Stimulated activated CD4-positive, alpha-beta T cell treated with anti-CD3 and anti-CD28 coated beads, TNF-alpha, amount 100 ng/mL, for 24 hours (primary cell): ENCODE results near the gene DAPL1.
"Not testable (repeated sequence)": the region's sequence is repeated elsewhere in the genome, so short reads cannot be mapped to it uniquely, and the experiment has no call there.

Experiments used
- DNase-seq, 3 experiments: peaks; one replicate each; pipeline ENCODE4 v3.0.0-alpha.2; 2020; ENCODE audit warnings: low read depth in 3 of 3

The DAPL1 gene

DNA sequence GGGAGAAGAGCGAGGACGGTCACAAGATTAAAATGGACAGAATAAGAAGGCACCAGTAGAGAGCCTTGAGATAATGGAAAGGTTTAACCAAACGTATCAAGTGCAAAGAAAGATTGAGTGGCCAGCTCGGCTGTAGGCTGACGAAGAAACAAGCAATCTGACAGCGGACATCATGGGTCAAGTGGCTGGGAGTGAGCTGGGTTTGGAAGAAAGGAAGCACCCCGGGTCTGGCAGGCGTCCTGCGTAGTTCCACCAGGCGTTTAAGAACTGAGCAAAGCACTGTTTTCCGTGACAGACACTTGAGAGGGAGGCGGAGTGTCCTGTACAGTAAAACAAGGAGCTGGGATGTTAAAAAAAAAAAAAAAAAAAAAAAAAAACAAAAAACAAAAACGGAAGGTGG, 27.1 kb downstream of the DAPL1 start:
- DNase-seq, result no peak

DNA sequence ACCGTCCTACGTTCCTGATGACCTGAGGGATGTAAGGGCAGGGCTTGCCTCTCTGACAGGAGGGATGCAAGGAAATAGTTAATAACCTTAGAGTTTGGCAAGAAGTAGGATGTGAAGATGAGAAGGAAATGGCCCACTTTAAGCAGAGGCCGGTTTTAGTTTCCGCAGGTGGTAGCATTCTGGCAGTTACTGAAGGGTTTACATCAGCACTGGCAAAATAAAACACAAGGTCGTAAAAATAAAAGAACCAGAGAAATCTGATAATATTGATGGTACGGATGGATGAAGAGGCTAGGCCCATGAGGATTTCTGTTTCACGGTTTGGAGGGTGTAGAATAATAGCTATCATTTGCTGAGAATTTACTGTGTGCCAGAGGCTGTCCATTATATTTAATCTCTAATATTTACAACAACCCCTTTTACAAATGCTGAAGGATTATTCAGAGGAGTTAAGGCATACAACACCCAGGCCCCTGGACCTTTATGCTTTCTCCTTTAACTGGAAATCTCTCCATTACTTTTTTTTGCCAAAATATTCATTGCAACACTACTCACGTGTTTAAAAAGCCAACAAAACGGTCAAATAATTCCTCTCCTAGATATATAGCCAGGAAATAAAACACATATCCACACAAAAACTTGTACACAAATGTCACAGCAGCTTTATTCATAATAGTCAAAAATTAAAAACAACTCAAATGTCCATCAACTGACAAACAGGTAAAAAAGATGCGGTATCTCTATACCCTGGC, 28.5 kb downstream of the DAPL1 start:
- DNase-seq, result no peak

DNA sequence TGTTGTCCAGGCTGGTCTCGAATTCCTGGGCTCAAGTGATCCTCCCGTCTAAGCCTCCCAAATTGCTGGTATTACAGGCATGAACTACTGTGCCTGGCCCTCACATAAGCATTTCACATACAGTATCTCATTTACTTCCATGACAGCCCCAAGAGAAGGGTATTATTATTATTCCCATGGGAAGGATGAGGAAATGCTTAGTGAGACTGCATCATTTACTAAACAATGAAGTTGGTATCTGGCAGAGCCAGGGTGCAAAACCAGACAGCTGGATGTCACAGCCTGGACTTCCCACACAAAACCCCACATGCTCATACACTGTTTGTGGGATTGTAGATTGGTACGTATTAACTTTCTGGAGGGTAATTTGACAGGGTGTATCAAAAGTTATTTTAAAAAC, 29.9 kb downstream of the DAPL1 start:
- DNase-seq, result no peak

DNA sequence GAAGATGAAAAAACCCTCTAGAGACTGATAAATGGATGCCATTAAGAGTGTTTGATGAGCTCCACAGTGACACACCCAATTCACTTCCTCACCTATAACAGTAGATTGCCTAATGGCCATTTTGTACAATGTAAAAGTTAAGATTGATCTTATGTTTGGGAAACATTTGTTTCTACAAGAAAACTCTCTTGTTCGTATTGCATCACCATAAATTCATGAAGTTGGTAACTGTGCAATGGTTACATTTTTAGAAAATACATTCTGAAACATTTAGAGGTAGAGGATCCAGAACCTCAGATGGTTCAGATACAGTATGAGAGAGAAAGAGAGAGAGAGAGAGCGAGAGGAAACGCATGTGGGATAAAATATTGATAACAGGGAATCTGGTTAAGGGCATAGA, 31.8 kb downstream of the DAPL1 start:
- no peak for DNase-seq

DNA sequence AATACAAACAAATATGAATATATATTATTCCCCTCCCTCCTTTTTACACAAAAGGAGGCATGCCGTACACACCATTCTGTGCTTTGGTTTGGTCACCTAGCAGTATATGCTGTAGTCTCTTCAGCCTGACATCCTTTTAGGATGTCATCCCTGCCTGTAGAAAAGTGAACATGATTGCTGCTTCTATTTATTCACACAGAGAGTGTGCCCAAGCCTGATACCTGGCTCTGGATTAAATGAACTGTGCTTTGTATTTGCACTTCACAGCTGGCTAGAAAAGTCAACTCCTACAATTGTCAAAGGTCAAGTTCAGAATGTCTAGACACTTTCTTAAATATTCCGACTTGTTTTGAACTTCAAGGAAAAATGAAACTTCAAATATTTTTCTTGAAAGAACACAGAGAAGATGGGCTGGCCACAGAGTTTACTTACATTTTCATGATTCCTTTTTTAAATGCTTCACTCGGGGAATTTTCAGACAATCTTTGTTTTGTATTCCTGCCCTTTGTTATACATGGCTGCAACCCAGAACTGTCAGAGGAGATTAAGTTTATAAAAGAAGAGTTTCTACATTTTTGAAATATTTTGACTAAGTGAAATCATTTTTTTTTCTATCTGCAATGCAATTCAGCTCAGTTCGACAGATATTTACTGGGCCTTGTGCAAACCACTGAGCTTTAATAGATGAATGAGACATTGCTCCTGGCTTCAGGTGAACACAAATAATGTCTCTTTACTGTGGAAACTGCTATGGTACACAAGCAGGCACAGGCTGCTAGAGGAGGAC, 33.5 kb downstream of the DAPL1 start:
- DNase-seq, result no peak

DNA sequence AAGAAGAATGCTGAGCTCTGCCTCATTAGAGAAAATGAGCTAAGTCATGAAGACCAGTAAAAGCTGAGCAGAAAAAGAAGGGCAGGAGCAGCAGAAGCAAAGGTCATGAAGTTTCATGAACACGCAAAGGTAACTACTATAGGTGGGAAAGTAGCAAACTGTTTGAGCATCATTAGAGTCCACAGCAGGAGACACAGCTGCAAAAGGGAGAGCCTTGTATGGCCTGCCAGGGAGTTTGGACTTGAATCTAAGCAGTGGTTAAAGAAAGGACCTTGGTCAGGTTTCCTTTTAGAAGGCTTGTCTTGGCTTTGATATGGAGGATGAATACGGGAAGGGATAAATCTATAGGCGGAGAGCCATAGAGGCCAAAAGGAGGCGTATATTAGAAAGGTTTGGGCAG, 34.0 kb downstream of the DAPL1 start:
- no peak for DNase-seq

DNA sequence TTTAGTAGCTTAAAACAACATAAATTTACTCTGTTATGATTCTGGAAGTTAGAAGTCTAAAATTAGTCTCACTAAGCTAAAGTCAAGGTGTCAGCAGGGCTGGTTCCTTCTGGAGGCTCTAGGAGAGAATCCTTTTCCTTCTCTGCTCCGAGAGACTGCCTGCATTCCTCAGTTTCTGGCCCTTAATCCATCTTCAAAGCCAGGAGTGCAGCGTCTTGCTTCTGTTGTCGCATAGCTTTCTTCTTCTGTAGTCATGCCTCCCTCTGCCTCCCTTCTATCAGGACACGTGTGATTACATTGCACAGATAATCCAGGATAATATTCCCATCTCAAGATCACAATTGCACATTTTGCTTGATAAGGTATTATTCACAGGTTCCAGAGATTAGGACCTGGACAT, 35.1 kb downstream of the DAPL1 start:
- DNase-seq, result no peak

DNA sequence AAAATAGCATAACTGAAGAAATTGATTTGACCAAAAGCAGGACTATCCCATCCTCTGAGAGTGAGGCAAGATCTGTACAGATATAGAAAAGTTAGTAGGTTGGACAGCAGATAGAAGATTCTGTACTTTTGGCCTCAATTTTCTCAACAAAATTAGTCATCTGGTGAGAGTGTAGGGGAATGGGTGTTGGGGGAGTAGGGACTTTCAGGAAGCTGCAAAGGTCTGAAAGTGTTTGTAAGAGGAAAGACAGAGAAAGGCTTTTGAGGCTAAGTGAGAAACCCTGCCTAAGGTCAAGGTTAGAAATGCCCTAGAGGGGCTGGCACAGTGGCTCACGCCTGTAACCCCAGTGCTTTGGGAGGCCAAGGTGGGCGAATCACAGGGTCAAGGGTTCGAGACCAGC, 40.3 kb downstream of the DAPL1 start:
- no peak for DNase-seq

DNA sequence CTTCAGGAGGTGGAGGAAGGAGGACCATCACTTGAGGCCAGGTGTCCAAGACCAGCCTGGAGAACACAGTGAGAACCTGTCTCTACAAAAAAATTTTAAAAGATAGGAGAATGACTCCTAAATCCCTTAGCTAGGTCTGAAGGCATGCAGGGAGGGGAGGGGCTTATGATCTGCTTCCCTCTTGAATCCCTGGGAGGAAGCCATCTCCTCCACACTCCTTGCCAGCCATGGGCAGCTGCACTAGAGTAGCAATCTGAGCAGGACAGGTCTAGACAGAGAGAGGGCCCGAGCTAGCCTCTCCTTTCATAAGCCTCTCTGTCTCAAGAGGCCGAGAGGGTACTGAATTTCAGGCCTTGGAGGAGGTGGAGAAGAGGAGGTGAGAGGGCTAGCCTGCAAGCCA, 42.5 kb downstream of the DAPL1 start:
- DNase-seq, result no peak

DNA sequence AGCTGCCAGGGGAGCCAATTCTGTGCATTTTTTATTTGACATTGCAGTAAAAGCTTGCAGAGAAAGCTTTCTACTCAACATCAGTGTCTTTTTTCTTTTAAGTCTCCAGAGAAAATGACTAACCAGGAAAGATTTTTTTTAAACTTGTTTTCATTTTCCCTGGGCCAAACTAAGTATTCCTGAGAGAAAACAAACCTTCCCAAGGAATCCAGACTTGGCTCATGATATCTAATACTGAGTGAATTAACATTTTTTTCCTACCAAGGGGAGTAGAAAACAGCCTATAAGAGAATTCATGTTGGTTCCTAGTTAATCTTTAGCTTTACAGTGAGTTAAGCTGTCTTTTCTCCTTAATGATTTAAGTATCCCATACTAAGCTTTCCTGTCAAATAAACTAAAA, 46.7 kb downstream of the DAPL1 start:
- DNase-seq, result no peak

DNA sequence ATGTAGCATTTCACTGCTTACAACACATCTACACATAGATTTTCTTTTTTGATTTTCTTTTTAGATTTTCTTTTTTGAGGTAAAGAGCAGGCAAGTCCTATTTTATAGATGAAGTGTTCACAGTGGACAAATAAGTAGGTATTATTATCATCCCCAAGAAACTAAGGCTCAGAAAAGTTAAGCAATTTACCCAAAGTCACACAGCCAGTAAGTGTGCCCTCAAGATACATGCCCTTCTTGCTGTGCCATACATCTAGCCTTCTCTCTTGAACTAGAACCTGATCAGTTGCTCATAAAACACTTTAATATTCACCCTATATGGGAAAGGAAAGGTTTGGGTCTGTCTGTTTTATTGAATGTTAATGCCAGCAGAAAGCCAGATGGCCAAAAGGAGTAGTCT, 50.3 kb downstream of the DAPL1 start:
- no peak for DNase-seq

DNA sequence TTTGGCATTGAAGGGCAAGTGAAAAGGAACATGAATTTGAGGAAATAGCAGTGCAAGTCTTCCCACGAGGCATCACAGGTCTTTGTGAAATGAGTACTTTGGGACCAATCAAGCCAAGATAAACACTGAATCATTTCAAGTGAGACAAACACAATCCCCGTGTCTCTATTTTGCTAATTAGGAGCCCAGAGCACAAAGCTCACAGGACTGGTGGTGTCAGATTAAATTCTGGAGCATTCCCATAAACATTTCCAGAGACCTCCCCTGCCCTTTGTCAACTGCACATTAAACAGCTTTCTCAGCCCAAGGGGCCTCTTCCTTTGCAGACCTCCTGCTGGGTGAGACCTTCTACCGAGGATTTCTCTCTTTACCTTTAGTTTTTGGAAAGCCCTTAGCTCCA, 50.7 kb downstream of the DAPL1 start:
- no peak for DNase-seq

DNA sequence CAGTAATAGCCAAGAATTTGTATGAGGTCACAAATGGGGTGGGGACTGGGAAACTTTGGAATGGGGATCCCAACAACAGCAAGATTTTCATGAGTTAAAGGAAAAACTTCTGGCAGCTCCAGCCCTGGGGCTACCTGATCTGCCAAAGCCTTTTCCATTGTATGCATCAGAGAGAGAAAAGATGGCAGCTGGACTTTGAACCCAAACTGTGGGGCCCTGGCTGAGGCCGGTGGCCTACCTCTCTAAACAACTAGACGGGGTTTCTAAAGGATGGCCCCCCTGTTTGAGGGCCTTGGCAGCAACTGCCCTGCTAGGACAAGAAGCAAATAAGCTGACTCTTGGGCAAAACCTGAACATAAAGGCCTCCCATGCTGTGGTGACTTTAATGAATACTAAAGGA, 52.4 kb downstream of the DAPL1 start:
- DNase-seq, result not testable (repeated sequence)

DNA sequence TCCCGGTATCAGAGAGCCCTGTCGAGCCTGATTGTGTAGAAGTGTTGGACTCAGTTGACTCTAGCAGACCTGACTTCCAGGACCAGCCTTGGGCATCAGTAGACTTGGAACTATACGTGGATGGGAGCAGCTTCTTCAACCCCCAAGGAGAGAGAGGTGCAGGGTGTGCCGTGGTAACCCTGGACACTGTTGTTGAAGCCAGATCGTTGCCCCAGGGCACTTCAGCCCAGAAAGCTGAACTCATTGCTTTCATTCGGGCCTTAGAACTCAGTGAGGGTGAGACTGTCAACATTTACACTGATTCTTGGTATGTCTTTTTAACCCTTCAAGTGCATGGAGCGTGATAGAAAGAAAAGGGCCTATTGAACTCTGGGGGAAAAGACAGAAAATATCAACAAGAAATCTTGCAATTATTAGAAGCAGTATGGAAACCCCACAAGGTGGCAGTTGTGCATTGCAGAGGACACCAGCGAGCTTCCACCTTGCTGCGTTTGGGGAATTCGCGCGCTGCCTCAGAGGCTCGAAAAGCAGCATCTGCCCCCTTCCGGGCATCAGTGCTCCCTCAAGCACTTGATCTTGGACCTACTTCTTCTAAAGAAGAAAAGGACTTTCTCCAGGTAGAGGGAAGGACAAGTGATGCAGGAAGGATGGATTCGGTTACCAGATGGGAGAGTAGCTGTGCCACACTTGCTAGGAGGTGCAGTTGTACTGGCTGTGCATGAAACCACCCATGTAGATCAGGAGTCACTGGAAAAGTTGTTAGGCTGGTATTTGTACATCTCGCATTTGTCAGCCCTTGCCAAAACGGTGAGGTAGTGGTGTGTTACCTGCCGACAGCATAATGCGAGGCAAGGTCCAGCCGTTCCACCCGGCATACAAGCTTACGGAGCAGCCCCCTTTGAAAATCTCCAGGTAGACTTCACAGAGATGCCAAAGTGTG, 53.2 kb downstream of the DAPL1 start:
- not testable (repeated sequence) for DNase-seq

DNA sequence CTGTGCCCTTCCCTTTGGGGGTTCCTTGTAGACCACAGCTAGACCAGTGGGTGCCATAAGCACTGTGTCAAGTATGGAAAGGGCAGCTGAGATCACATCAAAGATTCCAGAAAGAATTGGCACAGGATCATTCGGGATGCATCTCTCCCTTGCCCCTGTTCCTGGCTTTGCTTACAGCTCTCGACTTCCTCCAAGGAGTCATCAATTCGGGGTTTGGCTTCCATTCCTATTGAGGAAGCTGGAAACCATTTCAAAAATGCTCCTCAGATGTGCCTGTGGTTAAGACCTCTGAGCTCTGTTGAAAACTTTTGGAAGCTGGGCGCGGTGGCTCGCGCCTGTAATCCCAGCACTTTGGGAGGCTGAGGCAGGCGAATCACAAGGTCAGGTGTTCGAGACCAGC, 65.1 kb downstream of the DAPL1 start:
- DNase-seq, result not testable (repeated sequence)

DNA sequence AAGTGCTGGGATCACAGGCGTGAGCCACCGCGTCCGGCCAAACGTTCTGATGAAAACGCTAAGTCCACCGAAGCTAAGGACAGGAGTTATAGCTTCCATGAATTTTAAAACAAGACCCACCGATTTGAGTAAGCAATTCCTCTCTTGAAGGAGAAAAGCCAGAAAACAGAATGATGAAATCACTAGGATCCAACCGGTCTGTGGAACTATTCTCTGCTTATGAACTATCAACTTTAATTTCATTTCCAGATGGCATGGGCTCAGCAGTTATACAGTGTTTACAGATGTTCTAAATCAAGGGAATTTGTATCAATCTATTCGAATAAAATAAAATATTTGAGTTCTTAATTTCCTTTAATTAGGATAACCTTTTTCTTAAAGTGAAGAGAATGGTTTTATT, 66.5 kb downstream of the DAPL1 start:
- DNase-seq, result not testable (repeated sequence)

DNA sequence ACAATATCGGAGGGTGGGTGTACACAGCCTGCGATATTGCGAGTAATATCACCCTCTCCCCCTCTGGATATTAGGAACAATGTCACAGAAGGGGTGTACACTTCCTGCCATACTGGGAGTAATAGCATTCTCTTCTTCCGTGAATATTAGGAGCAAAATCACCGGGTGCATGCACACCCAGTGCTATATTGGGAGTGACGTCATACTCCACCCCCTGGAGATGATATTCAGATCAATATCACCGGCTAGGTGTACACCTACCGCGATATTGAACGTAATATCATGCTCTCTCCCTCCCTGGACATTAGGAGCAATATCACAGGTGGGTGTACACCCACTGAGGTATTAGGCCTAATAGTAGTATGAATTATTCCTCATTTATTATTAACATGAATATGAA, 70.4 kb downstream of the DAPL1 start:
- not testable (repeated sequence) for DNase-seq
